Mesodermal cell (in vitro differentiated cells): ENCODE results near the gene ZNF774.
A peak's percentile ranks its signal among the peaks of the same experiment; 100 is the strongest.

Source experiments
- H3K27ac ChIP-seq: 2 replicates; pipeline ENCODE4 v1.7.0; 2013; ENCODE audit warnings: mild to moderate bottlenecking, low read depth, low read length, moderate library complexity; ENCODE audit not compliant: severe bottlenecking
- H3K36me3 ChIP-seq: 2 replicates; pipeline ENCODE4 v1.7.1; 2013; ENCODE audit warnings: mild to moderate bottlenecking, low read length, moderate library complexity; ENCODE audit not compliant: control insufficient read depth, insufficient read depth
- H3K4me1 ChIP-seq: one replicate; pipeline ENCODE4 v1.7.1; 2013; ENCODE audit warnings: mild to moderate bottlenecking, low read length; ENCODE audit not compliant: insufficient read depth, control insufficient read depth, poor library complexity, severe bottlenecking
- H3K4me3 ChIP-seq: 2 replicates; pipeline ENCODE4 v1.7.0; 2013; ENCODE audit warnings: low read length, control low read depth, mild to moderate bottlenecking; ENCODE audit not compliant: insufficient read depth, poor library complexity, severe bottlenecking; ENCODE audit errors: extremely low read depth
- H3K9me3 ChIP-seq: 2 replicates; pipeline ENCODE4 v1.7.1; 2013; ENCODE audit warnings: mild to moderate bottlenecking, low read length, moderate library complexity; ENCODE audit not compliant: control insufficient read depth
- WGBS, 2 experiments: methylation state at CpG; one replicate each; pipeline ENCODE4 v1.1.5; 2013; ENCODE audit warnings: missing lambda C conversion rate in 2 of 2; ENCODE audit not compliant: insufficient coverage in 2 of 2; 5-methylcytosine and 5-hydroxymethylcytosine counted together

Gene ZNF774

DNA sequence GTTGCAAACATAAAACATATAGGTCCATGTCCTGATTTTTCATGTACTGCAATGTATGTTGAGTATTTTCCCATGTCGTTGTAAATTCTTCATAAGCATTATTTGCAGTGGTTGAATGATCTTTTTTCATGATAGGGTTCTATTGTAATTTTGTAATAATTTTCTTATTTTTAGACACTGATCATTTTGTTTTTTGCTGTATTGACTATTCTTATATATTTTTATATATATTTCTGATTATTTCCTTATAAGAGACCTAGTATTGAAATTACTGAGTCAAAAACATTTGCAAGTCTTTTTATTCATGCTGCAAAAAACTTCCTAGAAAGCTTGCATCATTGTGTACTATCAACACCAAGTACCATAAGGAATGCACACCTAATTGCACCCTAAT is 31.2 kb upstream of the ZNF774 start:
- Histone ChIP-seq H3K36me3 (no peaks in the 10 kb centered on the region), H3K9me3 (no peaks in the 10 kb centered on the region), H3K4me3 (no peak overlapping the region), H3K27ac (no peak overlapping the region), H3K4me1 (peaks cover 16% of the 10 kb centered on the region)
- no CpG with 5 or more reads among the region's 1 CpG for WGBS, 2 experiments

DNA sequence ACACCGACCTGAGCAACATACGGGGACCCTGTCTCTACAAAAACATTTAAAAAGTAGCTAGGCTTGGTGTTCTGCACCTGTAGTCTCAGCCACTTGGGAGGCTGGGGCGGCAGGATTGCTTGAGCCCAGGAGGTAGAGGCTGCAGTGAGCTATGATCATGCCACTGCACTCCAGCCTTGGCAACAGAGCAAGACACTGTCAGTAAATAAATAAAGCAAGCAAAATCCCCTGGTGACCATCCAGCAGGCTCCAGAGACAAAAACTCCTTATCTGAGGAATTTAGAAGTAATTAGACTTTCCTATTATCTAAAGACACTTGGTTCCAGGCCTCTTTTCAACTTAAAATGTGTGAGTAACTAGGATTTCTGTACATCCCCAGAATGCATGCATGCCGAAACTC is 29.5 kb upstream of the ZNF774 start:
- Histone ChIP-seq H3K27ac (peak overlapping the region; percentile 69), H3K9me3 (no peaks in the 10 kb centered on the region), H3K4me3 (no peak overlapping the region), H3K4me1 (peaks cover 13% of the 10 kb centered on the region), H3K36me3 (no peaks in the 10 kb centered on the region)
- WGBS, 2 experiments = 90 to 96% methylated on average over 4 of the region's 4 CpGs

DNA sequence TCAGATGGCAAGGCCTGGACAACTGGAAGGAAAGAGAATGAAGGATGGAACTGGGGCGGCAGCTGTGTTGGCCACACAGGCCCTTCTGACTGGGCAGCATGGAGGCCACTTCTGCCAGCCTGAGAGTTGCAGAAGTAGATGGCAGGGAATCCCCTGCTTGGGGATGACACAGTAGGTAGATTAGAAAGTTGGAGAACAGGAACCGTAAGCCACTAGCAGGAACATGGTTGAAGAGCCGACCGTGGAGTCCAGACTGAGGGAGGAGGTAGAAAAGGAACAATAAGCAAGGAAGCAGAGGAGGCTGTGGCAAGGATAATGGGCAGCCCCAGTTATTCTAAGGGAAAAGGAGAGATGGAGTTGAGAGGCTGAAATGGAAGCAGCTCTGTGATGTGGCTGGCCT is 26.4 kb upstream of the ZNF774 start:
- 89 to 93% methylated on average over 3 to 4 of the region's 4 CpGs for WGBS, 2 experiments
- no peak overlapping the region for H3K4me3 ChIP-seq
- no peaks in the 10 kb centered on the region for H3K9me3 ChIP-seq
- no peaks in the 10 kb centered on the region for H3K36me3 ChIP-seq
- no peak overlapping the region for H3K27ac ChIP-seq
- peaks cover 9% of the 10 kb centered on the region for H3K4me1 ChIP-seq

DNA sequence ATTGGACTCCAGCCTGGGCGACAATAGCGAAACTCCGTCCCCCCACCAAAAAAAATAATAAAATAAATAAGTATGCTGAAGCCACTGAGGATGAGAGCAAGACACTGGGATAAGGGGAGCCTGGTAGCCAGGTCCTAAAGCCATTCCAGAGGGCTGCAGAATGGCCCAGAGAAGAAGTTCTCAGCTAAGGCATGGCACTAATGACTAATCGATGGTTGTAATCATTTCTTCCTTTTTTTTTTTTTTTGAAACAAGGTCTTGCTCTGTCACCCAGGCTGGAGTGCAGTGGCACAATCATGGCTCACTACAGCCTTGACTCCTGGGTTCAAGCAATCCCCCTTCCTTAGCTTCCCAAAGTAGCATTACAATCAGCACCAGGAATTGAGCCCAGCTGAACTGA is 25.6 kb upstream of the ZNF774 start:
- WGBS, 2 experiments = 100% methylated on average over 1 of the region's 4 CpGs; no CpG with 5 or more reads in 1 of the 2 experiments
- Histone ChIP-seq H3K27ac (no peak overlapping the region), H3K4me1 (peaks cover 9% of the 10 kb centered on the region), H3K4me3 (no peak overlapping the region), H3K9me3 (no peaks in the 10 kb centered on the region), H3K36me3 (no peaks in the 10 kb centered on the region)

DNA sequence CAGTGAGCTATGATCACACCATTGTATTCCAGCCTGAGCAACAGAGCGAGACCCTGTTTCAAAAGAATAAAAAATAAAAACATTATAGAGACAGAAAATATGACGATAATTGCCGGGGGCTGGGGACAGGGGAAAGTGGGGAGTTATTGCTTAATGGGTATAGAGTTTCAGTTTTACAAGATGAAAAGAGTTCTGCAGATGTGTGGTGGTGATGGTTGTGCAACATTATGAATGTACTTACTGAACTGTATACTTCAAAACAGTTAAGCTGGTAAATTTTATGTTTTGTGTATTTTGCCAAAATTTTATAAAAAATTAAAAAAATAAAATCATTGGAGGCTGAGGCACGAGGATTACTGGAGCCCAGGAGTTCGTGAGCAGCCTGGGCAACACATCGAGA is 24.8 kb upstream of the ZNF774 start:
- WGBS, 2 experiments = 84 to 100% methylated on average over 3 to 5 of the region's 6 CpGs
- no peak overlapping the region for H3K4me3 ChIP-seq
- H3K36me3 ChIP-seq = no peaks in the 10 kb centered on the region
- no peaks in the 10 kb centered on the region for H3K9me3 ChIP-seq
- no peak overlapping the region for H3K27ac ChIP-seq
- peaks cover 8% of the 10 kb centered on the region for H3K4me1 ChIP-seq

DNA sequence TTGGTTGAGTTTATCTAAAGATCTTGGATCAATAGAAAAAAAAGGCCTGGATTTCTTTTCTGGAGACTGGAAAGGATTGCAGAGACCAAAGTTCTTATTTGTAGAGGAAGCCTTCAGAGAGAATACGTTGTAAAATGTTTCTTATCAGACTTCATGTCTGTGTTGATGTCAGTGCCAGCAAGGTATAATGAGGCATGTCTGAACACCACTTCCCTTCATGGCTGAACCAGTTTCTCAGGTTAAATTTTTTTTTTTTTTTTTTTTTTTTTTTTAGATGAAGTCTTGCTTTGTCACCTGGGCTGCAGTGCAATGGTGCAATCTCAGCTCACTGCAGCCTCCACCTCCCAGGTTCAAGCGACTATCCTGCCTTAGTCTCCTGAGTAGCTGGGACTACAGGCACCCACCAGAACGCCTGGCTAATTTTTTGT is 17.8 kb upstream of the ZNF774 start:
- no peaks in the 10 kb centered on the region for H3K36me3 ChIP-seq
- H3K4me3 ChIP-seq = no peak overlapping the region
- no peaks in the 10 kb centered on the region for H3K9me3 ChIP-seq
- WGBS, 2 experiments = 89 to 93% methylated on average over 2 to 3 of the region's 3 CpGs
- H3K4me1 ChIP-seq = peaks cover 4% of the 10 kb centered on the region
- no peak overlapping the region for H3K27ac ChIP-seq

DNA sequence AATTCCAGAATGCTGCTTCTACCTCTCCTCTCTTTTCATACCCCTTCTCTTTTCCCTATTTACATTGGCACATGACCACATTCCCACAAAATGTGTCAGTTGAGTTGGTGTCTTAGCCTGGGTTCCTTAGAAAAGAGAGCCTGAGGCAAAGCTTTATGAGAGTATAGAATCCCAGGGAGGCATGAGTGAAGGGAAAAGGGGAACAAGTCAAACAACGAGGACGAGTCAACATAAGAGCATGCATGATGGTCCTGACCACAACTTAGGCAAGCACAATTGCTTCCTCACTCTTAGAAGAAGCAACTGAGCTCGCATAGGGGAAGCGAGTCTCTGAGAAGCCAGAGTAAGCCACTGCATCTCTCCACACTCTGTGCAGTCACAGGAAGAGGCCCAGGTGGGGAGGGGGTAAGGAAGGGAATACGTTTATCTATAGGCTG is 15.4 kb upstream of the ZNF774 start:
- Histone ChIP-seq H3K4me1 (peaks cover 4% of the 10 kb centered on the region), H3K27ac (no peak overlapping the region), H3K36me3 (no peaks in the 10 kb centered on the region), H3K9me3 (no peaks in the 10 kb centered on the region), H3K4me3 (no peak overlapping the region)
- WGBS, 2 experiments = 90 to 100% methylated on average over 3 of the region's 5 CpGs

DNA sequence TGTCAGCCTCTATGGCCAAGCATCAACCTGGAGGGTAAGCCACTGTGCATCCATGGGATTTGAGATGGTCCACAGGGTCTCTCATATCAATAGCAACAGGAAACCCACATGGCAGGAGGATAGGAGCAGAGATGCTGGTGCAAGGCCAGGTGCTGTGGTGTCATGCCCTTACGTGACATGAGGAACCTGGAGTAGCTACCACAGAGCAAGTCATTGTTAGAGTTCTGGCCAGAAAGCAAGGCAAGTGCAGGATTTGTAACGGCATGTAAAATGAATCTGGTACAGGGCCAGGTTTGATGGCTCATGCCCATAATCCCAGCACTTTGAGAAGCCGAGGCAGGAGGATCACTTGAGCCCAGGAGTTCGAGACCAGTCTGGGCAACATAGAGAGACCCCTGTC is 14.8 kb upstream of the ZNF774 start:
- Histone ChIP-seq H3K4me3 (no peak overlapping the region), H3K9me3 (no peaks in the 10 kb centered on the region), H3K27ac (no peak overlapping the region), H3K36me3 (no peaks in the 10 kb centered on the region), H3K4me1 (peaks cover 4% of the 10 kb centered on the region)
- WGBS, 2 experiments = 94 to 97% methylated on average over 2 to 4 of the region's 4 CpGs

DNA sequence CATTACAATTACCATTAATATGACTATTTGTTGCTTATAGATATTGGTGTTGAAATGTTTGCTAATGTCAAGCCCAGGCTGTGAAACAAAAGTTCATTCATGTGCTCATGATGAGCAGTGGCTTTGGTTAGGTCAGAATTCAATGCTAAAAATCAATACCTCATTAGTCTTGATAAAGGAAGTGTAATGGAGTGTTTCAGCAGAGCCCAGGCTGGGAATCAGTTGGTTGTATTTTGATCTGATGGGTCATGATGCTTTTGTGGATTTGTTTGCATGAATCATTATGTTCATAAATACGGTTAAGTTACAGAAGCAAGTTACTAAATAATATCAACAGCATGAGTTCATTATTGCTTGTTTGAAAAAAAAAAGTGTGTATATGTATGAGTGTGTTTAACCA is 13.6 kb upstream of the ZNF774 start:
- H3K27ac ChIP-seq = no peak overlapping the region
- no peaks in the 10 kb centered on the region for H3K36me3 ChIP-seq
- no peaks in the 10 kb centered on the region for H3K9me3 ChIP-seq
- H3K4me3 ChIP-seq = no peak overlapping the region
- H3K4me1 ChIP-seq = peaks cover 4% of the 10 kb centered on the region
- no CpG with 5 or more reads among the region's 1 CpG for WGBS, 2 experiments

DNA sequence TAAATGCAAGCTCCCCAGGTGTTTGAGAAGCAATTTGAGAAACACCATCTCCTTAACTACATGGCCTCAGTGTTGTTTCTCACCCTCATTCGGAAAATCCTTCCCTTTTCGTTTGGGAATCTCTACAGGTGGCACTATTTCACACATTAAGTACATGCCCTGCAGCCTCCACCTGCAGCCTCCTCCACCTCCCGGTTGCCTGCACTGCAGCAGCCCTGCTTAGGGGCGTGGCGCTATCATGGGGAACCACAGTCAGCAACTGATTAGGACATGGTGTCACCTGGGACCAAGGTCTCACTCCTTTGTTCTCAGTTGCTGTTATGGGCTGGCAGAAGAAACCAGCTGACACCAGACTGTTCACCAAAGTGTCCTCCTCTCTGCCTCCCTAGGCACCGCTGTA is 11.7 kb upstream of the ZNF774 start:
- H3K27ac ChIP-seq = no peak overlapping the region
- H3K4me3 ChIP-seq = no peak overlapping the region
- 53 to 62% methylated on average over 5 to 6 of the region's 6 CpGs for WGBS, 2 experiments
- H3K36me3 ChIP-seq = no peaks in the 10 kb centered on the region
- H3K9me3 ChIP-seq = no peaks in the 10 kb centered on the region
- H3K4me1 ChIP-seq = peaks cover 4% of the 10 kb centered on the region

DNA sequence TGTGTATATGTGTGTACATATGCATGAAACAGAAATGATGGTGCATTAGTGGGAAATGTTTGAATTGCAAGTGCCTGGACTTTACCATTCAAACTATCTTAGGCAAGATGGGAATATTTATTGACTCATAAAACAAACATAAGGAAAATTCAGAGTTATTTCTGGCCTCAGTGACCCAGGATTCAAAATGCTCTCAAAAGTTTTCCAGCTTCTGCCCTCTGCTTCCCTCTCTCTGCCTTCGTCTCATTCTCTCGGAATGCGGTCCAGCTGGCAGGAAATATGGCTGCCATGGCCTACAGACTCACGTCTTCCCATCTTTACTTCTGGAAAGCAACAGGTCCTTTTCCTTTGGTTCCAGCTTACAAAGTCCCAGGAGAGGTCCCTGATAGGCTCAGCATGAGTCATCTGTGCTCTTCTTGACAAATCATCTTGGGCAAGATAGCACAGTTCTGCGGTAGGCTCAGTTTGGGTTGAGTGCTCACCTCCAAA is 8.7 kb upstream of the ZNF774 start:
- H3K4me3 ChIP-seq = no peak overlapping the region
- no peak overlapping the region for H3K27ac ChIP-seq
- H3K4me1 ChIP-seq = no peaks in the 10 kb centered on the region
- WGBS, 2 experiments = 96 to 99% methylated on average over 5 of the region's 5 CpGs
- no peaks in the 10 kb centered on the region for H3K36me3 ChIP-seq
- no peaks in the 10 kb centered on the region for H3K9me3 ChIP-seq
